ENCODE results near the gene CDCA7L.

CDCA7L gene, protein sequence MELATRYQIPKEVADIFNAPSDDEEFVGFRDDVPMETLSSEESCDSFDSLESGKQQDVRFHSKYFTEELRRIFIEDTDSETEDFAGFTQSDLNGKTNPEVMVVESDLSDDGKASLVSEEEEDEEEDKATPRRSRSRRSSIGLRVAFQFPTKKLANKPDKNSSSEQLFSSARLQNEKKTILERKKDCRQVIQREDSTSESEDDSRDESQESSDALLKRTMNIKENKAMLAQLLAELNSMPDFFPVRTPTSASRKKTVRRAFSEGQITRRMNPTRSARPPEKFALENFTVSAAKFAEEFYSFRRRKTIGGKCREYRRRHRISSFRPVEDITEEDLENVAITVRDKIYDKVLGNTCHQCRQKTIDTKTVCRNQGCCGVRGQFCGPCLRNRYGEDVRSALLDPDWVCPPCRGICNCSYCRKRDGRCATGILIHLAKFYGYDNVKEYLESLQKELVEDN

DNA sequence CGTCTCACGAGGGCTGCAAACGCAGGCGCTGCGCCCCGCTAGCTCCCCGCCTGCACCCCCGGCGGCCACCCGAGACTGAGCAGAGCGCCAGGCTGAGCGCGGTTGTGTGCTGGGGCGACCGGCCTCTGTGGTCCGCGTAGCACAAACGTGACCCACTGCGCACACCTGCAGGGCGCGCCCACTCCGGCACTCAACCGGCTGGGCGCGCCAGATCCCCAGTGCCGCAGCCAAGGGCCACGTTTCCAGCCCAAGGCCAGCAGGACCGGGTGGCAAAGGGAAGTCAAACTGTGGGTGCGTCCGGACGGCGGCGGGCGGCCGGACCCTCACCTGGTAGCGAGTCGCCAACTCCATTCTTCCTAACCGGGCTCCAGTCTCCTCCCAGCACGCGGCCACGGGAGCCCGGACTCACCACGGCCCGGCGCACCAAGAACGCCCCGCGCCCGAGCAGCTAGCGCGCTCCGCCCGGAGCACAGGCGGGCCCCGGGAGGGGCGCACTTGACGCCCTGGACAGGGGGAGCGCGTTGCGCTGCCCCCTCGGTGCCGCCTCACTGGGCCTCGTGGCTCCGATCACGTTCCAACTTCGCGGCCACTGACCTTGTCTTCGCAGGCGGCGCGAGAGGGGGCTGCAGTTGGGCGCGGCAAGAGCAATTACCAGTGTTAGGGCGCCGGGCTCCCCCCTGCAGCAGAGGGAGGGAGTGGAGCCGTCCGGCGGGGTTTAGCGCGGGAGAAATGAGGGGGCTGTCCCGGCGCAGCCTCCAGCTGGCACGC is at the start of gene CDCA7L:
TSS of gene CDCA7L (minus strand) at position 446 of the 768 bp plus-strand sequence. CDS start at position 351, 95 bp downstream.
- DNase-seq = no peak

DNA sequence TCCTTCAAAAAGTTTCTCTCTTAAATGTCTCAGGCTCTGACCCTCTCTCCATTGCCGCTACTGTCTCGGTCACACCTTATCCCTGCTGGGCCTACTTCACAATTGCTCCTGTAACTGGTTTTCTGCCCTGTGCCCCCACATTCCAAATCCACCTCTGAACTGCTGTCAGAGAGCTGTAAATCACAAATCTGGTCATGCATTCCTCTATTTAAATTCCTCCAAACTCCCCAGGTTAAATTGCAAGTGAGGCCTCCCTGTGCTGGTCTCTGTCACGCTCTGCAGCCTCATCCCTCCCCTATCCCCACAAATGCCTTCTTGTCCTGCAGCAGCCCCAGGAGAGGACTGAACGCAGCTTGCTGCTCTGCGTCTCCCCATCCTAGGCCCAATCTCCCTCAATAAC is 40.4 kb upstream of the CDCA7L start:
- no peak for DNase-seq

DNA sequence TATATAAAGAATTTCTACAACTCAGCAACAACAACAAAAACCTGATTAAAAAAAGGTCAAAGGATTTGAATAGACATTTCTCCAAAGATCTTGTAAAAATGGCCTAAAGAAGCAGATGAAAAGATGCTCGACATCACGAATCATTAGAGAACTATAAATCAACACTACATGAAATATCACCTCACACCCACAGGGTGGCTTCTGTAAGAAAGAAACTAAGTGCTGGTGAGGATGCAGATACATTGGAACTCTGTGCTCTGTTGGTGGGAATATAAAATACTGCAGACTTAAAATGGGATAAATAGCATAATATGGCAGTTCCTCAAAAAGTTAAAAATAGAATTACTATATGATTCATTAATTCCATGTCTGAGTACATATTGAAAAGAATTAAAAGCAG is 38.3 kb upstream of the CDCA7L start:
- DNase-seq = no peak

DNA sequence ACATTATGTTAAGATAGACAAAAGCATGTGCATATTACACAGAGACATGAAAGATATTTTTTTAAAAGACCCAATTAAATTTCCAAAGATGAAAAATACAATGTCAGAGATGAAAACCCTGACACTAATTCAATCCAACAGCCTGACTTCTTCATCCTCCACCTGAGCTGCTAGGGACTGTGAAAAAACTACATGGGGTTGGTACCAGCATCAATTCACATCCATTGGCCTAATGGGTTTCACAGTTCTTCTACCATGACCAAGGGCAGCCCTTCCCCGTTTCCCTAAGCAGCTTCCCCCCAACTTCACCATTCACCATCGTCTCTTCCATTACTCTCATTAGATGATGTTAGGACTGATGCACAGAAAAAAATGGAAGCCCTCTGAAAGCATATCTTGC is 37.4 kb upstream of the CDCA7L start:
- no peak for DNase-seq

DNA sequence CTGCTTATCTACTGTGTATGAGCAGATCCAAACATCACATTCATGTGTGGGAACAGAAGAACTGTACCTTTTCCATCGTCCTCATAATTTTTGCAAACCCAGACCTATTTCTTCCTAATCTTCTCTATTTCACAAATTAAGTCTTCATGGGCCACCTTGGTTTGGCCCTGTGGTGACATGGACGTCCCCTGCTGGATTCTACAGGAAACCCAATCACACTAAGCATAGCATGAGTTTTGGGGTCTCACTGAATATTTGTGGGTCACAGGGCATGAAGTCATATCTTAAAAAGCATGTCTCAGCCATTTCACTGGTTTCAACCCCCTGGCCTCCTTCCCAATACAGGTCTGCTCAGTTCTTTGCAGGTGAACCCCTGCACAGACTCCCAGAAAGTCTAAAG is 35.8 kb upstream of the CDCA7L start:
- no peak for DNase-seq

DNA sequence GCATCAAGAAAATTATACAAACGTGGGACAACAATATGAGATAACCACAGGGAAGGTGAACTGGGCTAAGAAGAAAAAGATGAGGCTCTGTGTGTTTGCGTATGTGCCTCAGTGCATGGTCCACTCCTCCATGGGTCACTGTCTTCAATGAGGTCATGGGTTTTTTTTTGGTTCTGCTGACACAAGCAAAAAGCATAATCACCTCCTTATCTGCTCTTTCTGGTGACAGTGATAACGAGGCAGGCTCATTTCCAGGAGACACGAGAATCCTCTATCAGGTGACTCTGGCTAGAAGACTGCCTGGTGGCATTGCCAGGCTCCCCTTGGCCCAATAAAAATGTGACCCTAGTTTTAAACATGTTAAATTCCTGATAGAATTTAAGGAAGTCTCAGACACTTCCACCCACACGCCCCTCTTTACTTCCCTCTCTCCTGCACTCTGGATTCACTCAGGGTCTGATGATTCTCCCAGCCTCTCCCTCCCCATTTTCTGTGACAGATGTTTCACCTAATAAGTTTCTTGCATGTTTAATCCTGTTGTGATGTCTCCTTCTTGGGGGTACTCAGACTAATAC is 35.3 kb upstream of the CDCA7L start:
- DNase-seq = no peak

DNA sequence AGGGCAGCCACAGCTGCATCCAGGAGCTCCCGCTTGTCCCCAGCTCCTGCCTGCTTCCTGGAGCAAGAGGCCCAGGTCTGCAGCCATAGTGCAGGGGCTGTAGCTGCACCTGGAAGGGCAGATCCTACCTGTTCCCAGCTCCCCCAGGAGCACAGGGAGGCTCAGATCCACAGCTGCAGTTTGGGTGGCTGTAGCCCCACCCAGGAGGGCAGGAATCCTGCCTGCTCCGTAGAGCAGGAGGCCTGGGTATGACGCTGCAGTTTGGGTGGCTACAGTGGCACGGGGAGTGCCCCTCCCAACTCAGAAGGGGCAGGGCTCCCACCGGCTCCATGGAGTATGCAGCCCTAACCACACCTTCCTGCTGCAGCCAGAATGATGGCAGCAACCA is 26.7 kb upstream of the CDCA7L start:
- no peak for DNase-seq

DNA sequence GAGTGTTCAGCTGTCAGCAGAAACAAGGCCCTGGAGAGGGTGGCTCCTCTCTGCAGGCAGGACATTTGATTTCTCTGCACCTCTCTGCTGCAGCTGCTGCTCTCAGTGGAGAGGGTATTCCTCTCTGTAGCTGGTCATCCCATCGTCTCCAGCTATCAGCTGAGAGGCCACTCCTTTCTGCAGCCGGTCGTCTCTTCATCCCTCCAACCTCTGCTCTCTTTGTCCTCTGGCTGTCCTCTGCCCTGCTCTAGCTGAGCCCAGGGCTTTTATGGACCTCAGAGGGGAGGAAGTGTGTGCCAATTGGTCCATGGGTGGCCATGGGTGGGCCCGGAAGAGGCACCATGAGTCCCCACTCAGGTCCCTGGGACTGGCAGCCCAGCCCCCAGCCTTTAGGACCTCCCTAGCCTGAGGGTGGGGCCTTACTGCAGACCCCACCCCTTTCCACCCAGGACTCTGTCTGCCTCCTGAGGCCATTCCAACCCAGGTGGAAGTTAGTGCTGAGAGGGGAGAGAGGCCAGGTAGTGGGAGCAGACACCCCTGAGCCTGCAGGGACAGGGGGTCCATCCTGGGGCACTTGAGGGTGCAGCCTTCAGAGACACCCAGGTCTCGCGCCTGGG is 26.2 kb upstream of the CDCA7L start:
- DNase-seq = no peak

DNA sequence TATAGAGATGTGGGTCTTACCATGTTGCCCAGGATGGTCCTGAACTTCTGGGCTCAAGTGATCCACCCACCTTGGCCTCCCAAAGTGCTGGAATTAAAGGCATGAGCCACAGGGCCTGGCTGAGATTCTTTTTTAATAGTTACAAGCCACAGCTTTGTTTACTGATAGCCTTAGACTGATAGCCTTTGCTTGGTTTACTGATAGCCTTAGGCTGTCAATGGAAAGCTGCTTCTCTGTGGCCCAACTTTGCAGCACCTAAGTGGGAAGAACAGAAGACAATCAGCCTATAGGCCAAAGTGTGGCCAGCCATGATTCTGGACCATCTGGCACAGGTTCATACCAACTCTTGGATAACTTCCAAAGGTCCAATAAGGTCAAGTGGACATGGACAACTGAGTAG is 24.1 kb upstream of the CDCA7L start:
- no peak for DNase-seq

DNA sequence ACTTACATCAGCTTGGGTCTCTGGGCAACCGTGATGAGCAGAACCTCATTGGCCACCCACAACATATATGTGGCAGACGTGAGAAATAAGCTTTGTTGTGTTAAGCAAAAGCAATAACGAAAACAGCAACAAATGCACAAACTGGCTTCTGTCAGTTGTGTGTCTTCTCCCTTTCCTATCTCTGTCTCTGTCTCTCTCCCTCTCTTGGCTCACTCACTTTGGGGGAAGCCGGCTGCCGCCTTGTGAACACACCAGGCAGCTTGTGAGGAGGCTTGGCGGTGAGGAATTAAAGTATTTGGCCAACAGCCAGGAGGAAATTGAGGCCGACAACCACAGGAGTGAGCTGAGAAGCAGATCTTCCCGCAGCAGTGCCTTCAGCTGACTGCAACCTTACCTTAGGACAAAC is 21.9 kb upstream of the CDCA7L start:
- no peak for DNase-seq

DNA sequence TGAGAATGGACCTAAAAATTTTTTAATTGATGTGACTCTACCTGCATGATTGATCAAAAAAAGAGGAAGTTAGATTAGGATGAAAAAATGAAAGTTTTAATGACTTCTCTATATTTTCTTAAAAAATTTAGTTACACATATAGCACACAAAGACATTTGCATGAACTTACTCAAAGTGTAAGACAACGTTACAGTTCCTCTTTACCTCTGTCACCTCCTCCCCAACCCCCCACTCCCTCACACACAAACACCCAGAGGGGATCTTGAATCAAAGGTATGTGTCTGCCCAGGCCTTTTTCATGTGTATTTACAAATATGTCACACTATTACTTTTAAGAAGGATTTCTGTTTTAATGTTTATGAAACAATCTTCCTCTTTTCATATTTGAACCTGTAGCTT is 20.6 kb upstream of the CDCA7L start:
- no peak for DNase-seq

DNA sequence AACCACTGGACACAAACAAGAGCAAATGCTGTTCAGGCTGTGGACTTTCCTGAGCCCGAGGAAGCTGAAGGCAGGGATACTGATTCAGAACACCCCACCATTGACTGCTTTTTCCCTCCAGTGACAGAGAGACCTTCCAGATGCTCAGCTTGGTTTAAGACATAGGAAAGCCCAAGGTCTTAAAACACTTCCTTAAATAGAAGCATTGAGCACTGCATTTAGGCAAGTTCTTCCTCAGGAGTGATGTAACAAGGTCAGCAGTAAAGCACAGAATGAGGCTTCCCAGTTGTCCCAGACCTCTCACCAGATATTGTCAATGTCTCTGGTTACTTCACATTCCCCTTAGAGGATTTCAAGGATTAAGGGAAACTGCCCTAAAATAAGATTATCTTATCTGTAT is 19.6 kb upstream of the CDCA7L start:
- no peak for DNase-seq

DNA sequence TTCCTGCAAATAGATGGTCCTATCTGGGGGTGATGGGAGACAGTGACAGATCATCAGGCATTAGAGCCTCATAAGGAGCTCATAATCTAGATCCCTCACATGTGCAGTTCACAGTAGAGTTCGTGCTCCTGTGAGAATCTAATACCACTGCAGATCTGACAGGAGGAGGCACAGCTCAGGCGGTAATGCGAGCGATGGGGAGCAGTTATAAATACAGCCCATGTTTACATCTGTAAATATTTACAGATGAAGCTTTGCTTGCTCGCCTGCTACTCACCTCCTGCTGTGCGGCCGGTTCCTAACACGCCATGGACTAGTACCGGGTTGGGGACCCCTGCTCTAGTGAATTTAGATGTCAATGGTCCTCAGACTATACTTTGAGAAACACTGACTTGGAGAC is 17.0 kb upstream of the CDCA7L start:
- DNase-seq = no peak

DNA sequence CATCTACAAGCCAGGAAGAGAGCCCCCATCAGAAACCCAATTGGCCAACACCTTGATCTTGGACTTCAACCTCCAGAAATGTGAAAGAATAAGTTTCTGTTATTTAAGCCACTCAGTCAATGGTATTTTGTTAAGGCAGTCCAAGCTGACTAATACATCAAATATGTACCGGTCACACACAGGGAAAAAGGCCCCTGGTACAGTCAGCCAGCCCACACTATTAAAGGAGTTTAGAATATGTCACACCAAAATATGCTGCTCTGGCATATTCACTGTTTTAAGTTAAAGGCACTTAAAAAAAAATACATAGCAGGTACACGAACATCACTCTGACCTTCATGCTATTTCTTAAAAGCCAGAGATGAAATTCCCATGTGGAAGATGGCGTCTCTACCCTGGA is 15.2 kb upstream of the CDCA7L start:
- no peak for DNase-seq

DNA sequence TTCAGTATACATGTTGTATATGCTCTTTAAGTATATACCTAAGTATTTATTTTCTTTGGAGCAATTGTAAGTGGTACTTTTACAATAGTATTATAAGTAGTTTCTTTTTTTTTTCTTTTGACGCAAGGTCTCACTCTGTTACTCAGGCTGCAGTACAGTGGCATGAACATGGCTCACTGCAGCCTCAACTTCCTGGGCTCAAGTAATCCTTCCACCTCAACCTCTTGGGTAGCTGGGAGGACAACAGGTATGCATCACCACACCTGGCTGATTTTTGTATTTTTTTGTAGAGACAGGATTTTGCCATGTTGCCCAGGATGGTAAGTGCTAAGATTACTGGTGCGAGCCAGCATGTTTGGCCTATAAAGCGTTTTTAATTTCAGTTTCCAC is 13.7 kb upstream of the CDCA7L start:
- DNase-seq = no peak

DNA sequence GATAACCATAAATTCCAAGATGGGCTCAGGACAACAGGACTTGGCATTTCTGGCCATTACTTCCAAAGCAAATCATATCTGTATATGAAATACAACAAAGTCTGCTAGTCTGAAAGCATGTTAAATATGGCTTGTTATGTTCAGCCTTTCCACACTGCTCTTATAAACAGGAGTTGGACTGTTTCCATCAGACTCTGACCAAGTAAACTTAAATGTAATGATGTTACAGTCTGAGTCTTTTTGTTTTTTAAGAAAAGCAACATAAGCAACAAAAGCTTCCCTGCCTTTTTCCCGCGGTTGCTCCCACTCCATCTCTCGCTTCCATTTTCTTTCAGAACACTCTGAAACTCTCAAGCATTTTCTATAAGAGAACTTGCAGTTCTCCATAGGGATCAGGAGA is 8.1 kb upstream of the CDCA7L start:
- DNase-seq = no peak

DNA sequence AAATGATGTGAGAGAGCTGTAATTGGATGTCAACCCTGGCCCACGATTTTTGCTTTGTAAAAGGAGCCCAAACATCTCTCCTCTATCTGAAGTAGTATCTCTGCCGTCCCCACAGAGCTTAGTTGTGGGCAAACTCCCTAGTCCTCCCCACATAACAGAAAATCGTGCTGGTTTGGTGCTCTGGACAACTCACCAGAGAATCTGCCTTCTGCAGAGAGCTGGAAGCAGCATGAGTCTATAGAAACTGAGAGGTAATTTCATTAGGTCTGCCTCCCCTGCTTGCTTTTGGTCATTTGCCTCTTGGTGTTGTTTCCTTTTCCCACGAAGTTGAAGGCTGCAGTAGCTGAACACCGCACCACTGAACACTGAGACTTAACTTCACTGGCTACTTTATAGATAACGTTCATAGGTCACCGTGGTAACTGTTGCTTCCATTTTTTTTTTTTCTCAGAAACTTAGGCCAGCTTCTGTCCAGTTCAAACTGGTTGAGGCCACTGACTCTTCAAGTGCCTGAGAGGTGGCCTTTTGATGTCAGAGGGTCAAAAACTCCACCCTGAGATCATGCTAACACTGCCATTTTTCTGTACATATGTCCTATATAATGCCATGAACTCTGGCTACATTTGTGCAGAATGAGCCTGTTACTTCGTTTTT is 3.3 kb upstream of the CDCA7L start:
- no peak for DNase-seq

DNA sequence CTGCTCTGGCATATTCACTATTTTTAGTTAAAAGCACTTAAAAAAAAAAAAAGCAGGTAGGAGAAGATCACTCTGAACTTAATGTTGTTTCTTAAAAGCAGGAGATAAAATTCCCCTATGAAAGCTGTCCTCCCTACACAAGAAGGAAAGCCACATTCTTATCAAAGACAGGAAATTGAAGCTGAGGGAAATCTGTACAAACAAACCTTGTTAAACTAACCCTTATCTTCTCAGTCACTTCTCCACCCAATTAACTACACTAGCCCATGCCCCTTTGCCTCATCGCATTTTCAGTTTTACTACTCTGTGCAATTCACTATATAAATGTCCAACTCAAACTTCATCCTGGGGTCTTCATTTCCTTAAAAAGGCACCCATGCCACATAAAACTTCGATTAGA is 2.7 kb upstream of the CDCA7L start:
- DNase-seq = no peak

DNA sequence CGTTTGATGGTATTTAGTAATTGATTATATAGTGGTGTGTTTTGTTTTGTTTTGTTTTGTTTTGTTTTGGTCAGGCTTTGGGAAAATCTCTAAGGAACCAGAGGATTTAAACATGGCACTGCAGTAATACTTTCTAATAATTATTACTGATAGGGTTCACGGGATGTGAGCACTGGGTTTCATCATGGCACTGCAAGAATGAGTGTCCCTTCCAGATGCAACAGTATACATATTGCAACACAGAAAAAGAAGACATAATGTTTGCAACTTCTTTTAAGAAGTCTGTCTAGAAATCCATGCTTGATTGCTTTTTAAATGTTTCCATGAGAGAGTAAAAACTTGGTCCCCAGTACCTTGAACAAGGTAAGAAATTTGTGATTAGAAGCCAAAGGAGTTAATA is 2.2 kb upstream of the CDCA7L start:
- DNase-seq = no peak

DNA sequence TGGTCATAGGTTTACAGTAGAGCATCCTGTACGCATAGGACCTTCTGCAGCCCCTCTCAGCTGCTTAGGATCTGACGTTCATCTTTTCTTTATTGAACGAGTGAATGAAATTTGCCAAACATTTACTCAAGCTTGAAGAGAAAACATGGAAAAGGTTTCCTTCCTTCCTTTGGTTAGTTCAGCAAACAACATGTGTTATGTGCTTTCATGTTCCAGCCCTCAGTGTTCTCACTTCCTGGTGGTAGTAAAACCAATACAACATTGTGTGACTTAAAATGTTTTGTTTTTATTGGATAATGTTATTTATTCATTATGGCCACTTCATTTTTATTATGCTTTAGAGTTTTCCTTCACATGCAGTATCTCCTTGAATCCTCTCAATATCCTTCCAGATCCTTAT is 1.4 kb upstream of the CDCA7L start:
- DNase-seq = no peak

DNA sequence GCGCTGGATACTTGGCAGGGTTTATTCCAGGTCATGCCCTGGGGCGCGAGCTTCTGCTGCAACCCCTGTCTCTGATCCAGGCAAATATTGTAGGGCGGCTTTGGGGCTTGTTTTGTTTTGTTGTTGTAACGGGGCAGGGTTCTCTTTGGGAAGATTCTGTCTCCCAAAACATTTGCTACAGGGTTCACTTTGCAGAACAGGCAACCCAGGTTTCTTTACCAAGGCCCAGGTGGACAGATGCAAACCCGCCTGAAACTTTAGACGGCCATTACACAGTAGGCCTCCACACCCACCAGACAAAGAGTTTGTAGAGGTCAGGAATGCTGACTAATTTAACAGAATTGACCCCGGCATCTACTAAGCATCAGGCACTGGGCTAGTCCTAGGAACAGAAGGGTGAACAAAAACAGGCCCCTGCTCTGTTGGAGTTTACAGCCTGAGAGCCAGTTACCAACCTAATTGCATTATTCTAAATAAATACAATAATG is 567 bp upstream of the CDCA7L start:
- DNase-seq = no peak

DNA sequence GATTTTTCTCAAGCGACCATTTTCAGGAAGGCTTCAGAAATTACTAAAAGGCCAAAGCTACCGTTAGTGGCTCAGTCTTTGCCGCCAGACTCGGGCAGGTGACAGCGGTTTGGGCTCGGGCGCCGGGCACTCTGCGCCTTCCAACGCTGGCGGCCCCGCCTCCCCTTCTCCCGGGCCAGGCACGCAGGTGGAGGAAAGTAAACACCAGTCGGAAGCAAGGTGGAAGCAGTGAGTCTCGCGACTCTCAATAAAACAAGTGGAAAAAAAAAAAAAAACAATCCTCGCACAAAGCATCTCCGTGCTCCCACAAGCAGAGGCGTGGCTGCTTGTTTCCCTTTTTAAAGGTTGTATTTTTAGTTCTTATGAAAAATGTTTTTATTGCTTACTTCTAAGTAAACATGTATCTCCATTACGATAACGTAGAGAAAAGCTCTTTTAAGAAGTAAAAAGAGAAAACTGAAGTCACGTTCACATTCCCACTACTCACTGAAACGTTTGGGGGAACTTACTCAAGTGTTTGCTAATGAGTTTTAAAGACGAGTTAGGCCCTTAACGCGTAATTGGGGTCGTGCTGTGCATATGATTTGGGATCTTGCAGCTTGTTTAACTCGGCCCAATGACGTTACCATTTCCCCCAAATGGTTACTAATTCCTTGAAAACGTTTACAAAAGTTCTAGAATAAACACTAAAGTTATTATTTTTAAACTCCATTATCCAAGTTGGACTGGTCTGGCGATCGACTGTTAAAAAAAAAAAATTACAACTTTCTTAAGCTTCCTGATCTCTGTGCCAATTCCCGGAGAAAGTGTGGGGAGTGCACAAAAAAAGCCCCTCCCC is 864 bp downstream of the CDCA7L start:
- DNase-seq = no peak

All from SIG-M5 (cell line).